GM12878 (cell line): ENCODE measurements around the gene ALB. TPM values are rescaled to one million over a fixed set of nuclear protein-coding genes. Genes with fewer than 3 reads are reported as not detected.

ENCODE experiments used
- ATAC-seq: fragments of 200-7000 bp; cut with Tn5 transposase; 3 replicates; pipeline ENCODE4 v1.9.1; 2020; ENCODE audit warnings: mild to moderate bottlenecking, moderate library complexity
- BruUV-seq: library from RNA; stranded (reverse); fragments of 400-500 nt; replicated peaks from 2 replicates; lab custom pipeline; 2021; lab: Mats Ljungman, UMichigan
- CTCF ChIA-PET: fragments of 300-600 bp; sonication (Branson Sonifier 250); formaldehyde crosslinking; extraction: SDS; loops from one replicate; lab custom pipeline; 2021; ENCODE audit warnings: inconsistent platforms; lab: Yijun Ruan, JAX
- POLR2A ChIA-PET: fragments of 350-600 bp; formaldehyde crosslinking; extraction: SDS; loops from one replicate; lab custom pipeline; 2021; ENCODE audit warnings: inconsistent platforms; lab: Charles Lee
- RAD21 ChIA-PET: fragments of 300-600 bp; sonication (Branson Sonifier 250); formaldehyde crosslinking; loops from one replicate; lab custom pipeline; 2023; ENCODE audit warnings: antibody characterized with exemption; ENCODE audit not compliant: unreplicated experiment; lab: Charles Lee
- SMC1A ChIA-PET: fragments of 300-600 bp; sonication (Branson Sonifier 250); formaldehyde crosslinking; loops from one replicate; lab custom pipeline; 2023; ENCODE audit not compliant: unreplicated experiment, uncharacterized antibody; lab: Charles Lee
- DNase-seq: peaks from one replicate; pipeline ENCODE4 v3.0.0-alpha.2; 2011; ENCODE audit warnings: low read depth, low spot score
- FAIRE-seq: peaks from 3 replicates; lab custom pipeline; 2011; peaks lifted over from hg19 to GRCh38; lab: Jason Lieb, UNC
- H2AFZ ChIP-seq: 2 replicates; pipeline ENCODE4 v1.6.0; 2011; ENCODE audit warnings: low read depth, low read length, control low read depth; ENCODE audit not compliant: control insufficient read depth
- H3K27ac ChIP-seq: 2 replicates; pipeline ENCODE4 v1.5.1; 2011; ENCODE audit warnings: control low read depth; ENCODE audit not compliant: control insufficient read depth, insufficient read depth
- H3K27me3 ChIP-seq, 2 experiments: replicated peaks in 1 of 2; 2 replicates each; pipeline versions ENCODE4 v1.6.0 to v1.6.1; 2011; ENCODE audit warnings: low read length in 1 of 2; ENCODE audit not compliant: control insufficient read depth in 2 of 2, insufficient read depth in 2 of 2
- H3K36me3 ChIP-seq, 2 experiments: 2 replicates each; pipeline ENCODE4 v1.5.1; 2011; ENCODE audit warnings: low read length in 1 of 2; ENCODE audit not compliant: control insufficient read depth in 2 of 2, insufficient read depth in 2 of 2
- H3K4me1 ChIP-seq: 2 replicates; pipeline ENCODE4 v1.6.1; 2011; ENCODE audit warnings: mild to moderate bottlenecking, low read length, moderate library complexity, mixed read lengths; ENCODE audit not compliant: control insufficient read depth, insufficient read depth
- H3K4me2 ChIP-seq: 2 replicates; pipeline ENCODE4 v1.6.0; 2011; ENCODE audit warnings: control low read depth; ENCODE audit not compliant: control insufficient read depth, insufficient read depth
- H3K4me3 ChIP-seq: fragments of 200-600 bp; sonication (generic); 2 replicates; pipeline ENCODE4 v1.5.1; 2016
- H3K79me2 ChIP-seq: 2 replicates; pipeline ENCODE4 v1.6.0; 2011; ENCODE audit warnings: low read length; ENCODE audit not compliant: control insufficient read depth, insufficient read depth
- H3K9ac ChIP-seq: 2 replicates; pipeline ENCODE4 v1.8.0; 2011; ENCODE audit warnings: low read length, control low read depth, mixed read lengths; ENCODE audit not compliant: control insufficient read depth, insufficient read depth
- H3K9me3 ChIP-seq: replicated peaks from 3 replicates; pipeline ENCODE4 v1.5.1; 2011; ENCODE audit warnings: mild to moderate bottlenecking, low read length; ENCODE audit not compliant: control insufficient read depth, insufficient read depth
- H4K20me1 ChIP-seq: 2 replicates; pipeline ENCODE4 v1.6.0; 2011; ENCODE audit not compliant: control insufficient read depth, insufficient read depth
- CBX3 ChIP-seq: fragments of 200-600 bp; sonication (generic); IDR thresholded peaks from 2 replicates; pipeline ENCODE4 v1.6.1; 2016; ENCODE audit warnings: low read depth, borderline replicate concordance
- CHD1 ChIP-seq: IDR thresholded peaks from 2 replicates; pipeline ENCODE4 v1.6.1; 2012; ENCODE audit warnings: low read depth, low read length, improper control_type of control experiment
- CREM ChIP-seq: IDR thresholded peaks from 2 replicates; pipeline ENCODE4 v1.6.1; 2014; ENCODE audit warnings: antibody characterized with exemption, low read depth
- FOXK2 ChIP-seq: fragments of 450-650 bp; IDR thresholded peaks from 2 replicates; pipeline ENCODE4 v1.6.1; 2017; ENCODE audit warnings: mild to moderate bottlenecking, moderate library complexity
- HDAC6 ChIP-seq: fragments of 200-600 bp; sonication (generic); IDR thresholded peaks from one replicate; pipeline ENCODE4 v1.8.0; 2017; ENCODE audit warnings: antibody characterized with exemption; ENCODE audit not compliant: unreplicated experiment
- LARP7 ChIP-seq: fragments of 450-650 bp; IDR thresholded peaks from 2 replicates; pipeline ENCODE4 v1.6.1; 2017; ENCODE audit warnings: mild to moderate bottlenecking
- MEF2B ChIP-seq: fragments of 450-650 bp; IDR thresholded peaks from 2 replicates; pipeline ENCODE4 v1.6.1; 2018; ENCODE audit warnings: mild to moderate bottlenecking, moderate library complexity; ENCODE audit not compliant: partially characterized antibody, poor library complexity, severe bottlenecking
- NR2C1 ChIP-seq: fragments of 450-650 bp; IDR thresholded peaks from 2 replicates; pipeline ENCODE4 v1.6.1; 2017; ENCODE audit warnings: antibody characterized with exemption, mild to moderate bottlenecking, moderate library complexity
- NR2F1 ChIP-seq: fragments of 450-650 bp; conservative IDR thresholded peaks from 2 replicates; pipeline ENCODE4 v1.6.1; 2017; ENCODE audit warnings: mild to moderate bottlenecking
- PML ChIP-seq: IDR thresholded peaks from 2 replicates; pipeline ENCODE4 v1.6.1; 2012; ENCODE audit warnings: low read length, inconsistent platforms
- SIN3A ChIP-seq: IDR thresholded peaks from 2 replicates; pipeline ENCODE4 v1.6.1; 2012; ENCODE audit warnings: low read depth, low read length, improper control_type of control experiment
- SMC3 ChIP-seq: IDR thresholded peaks from 2 replicates; pipeline ENCODE4 v1.6.1; 2011; ENCODE audit warnings: low read length, improper control_type of control experiment, borderline replicate concordance
- YY1 ChIP-seq: IDR thresholded peaks from 2 replicates; pipeline ENCODE4 v1.6.1; 2011; ENCODE audit warnings: low read depth, mild to moderate bottlenecking, low read length
- ZBED1 ChIP-seq: IDR thresholded peaks from 2 replicates; pipeline ENCODE4 v1.6.1; 2016; ENCODE audit warnings: borderline replicate concordance
- ZNF24 ChIP-seq: fragments of 450-650 bp; IDR thresholded peaks from 2 replicates; pipeline ENCODE4 v1.6.1; 2017; ENCODE audit warnings: antibody characterized with exemption, mild to moderate bottlenecking
- WGBS: methylation state at CpG from one replicate; pipeline ENCODE4 v1.1.6; 2016; ENCODE audit warnings: low lambda C conversion rate; ENCODE audit not compliant: insufficient replicate concordance, insufficient coverage; ENCODE audit errors: missing lambda C conversion rate; 5-methylcytosine and 5-hydroxymethylcytosine counted together
- in situ Hi-C: fragments of 300-500 bp; cut with MboI; formaldehyde crosslinking; loops from 9 replicates; pipeline ENCODE4 v1.14.3; 2018; ENCODE audit warnings: mixed read lengths
- intact Hi-C: fragments of 100-400 bp; cut with micrococcal nuclease; formaldehyde crosslinking; loops from one replicate; pipeline ENCODE4 v1.14.2; 2022; ENCODE audit not compliant: unreplicated experiment
- polyA plus RNA-seq, 11 experiments: library from polyadenylated mRNA; depleted of rRNA in 4 of 11; unstranded in 6 of 11; stranded (reverse) in 5 of 11; fragments of >200 nt; fragmentation: Nextera tagmentation in 4 of 11; fragmentation: Illumina TruSeq in 1 of 11; extraction: Ambion mirVana in 4 of 11; extraction: Trizol in 1 of 11; gene quantifications; 1 replicate in 1 of 11; 2 replicates in 10 of 11; pipeline versions ENCODE4 v1.2.1 to v1.2.3, GENCODE V29; 2011 to 2016; ENCODE audit warnings: inconsistent platforms in 2 of 11, missing spikeins in 2 of 11, low read depth in 1 of 11
- total RNA-seq, 4 experiments: library from RNA; depleted of rRNA in 3 of 4; stranded (reverse); fragments of >200 nt in 3 of 4; fragmentation: Illumina TruSeq in 1 of 4; extraction: Trizol in 1 of 4; gene quantifications; 2 replicates each; pipeline versions ENCODE4 v1.2.1 to v1.2.3, GENCODE V29; 2013 to 2021
- TF ChIP-seq, protein P1 (sequence below): IDR thresholded peaks from 2 replicates; pipeline ENCODE4 v1.6.1; 2012; ENCODE audit warnings: low read depth, low read length, improper control_type of control experiment
- TF ChIP-seq, protein P2 (sequence below): IDR thresholded peaks from 2 replicates; pipeline ENCODE4 v1.6.1; 2012; ENCODE audit warnings: low read length, inconsistent platforms

Gene ALB
- total and polyA plus RNA-seq, 10 of the 15 experiments (the other 5 are each of a cell fraction or from before 2014, with no cell fraction given) = 0.05 to 29.0 TPM; not detected in 8

DNA sequence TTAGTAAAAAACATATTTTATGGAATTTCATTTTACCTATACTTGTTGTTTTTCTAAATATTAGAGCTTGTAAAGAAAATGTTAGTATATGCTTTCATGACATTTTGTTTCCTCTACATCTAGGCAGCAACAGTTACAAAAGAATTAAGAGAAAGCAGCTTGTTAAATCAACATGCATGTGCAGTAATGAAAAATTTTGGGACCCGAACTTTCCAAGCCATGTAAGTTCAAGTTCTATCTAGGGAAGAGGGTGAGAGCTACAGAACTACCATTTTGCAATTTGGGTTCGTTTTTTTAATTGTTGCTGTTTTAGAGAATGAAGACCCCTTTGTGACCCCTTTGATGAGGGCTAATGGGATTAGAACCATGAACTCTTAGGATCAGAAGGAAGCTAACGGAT is 39.1 kb downstream of the ALB start:
- FAIRE-seq = no peak
- no peaks in the 10 kb centered on the region for H3K4me1 ChIP-seq
- H3K4me3 ChIP-seq = no peak overlapping the region
- H3K79me2 ChIP-seq = no peaks in the 10 kb centered on the region
- no peak overlapping the region for H3K9ac ChIP-seq
- no peaks in the 10 kb centered on the region for H3K9me3 ChIP-seq
- BruUV-seq = no TSS peak
- POLR2A ChIA-PET = no interaction called here
- 0% methylated on average over 3 of the region's 3 CpGs for whole genome bisulfite sequencing
- TF ChIP-seq NR2F1 = no peak
- TF ChIP-seq FOXK2 = no peak
- no peak for TF ChIP-seq YY1
- TF ChIP-seq MEF2B = no peak
- TF ChIP-seq, protein P1, sequence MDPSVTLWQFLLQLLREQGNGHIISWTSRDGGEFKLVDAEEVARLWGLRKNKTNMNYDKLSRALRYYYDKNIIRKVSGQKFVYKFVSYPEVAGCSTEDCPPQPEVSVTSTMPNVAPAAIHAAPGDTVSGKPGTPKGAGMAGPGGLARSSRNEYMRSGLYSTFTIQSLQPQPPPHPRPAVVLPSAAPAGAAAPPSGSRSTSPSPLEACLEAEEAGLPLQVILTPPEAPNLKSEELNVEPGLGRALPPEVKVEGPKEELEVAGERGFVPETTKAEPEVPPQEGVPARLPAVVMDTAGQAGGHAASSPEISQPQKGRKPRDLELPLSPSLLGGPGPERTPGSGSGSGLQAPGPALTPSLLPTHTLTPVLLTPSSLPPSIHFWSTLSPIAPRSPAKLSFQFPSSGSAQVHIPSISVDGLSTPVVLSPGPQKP = no peak
- TF ChIP-seq SMC3 = no peak
- no peak for TF ChIP-seq NR2C1
- no peak for TF ChIP-seq ZBED1
- TF ChIP-seq CHD1 = no peak
- no peak for TF ChIP-seq LARP7
- TF ChIP-seq SIN3A = no peak
- TF ChIP-seq CBX3 = no peak
- no peak for TF ChIP-seq PML
- TF ChIP-seq, protein P2, sequence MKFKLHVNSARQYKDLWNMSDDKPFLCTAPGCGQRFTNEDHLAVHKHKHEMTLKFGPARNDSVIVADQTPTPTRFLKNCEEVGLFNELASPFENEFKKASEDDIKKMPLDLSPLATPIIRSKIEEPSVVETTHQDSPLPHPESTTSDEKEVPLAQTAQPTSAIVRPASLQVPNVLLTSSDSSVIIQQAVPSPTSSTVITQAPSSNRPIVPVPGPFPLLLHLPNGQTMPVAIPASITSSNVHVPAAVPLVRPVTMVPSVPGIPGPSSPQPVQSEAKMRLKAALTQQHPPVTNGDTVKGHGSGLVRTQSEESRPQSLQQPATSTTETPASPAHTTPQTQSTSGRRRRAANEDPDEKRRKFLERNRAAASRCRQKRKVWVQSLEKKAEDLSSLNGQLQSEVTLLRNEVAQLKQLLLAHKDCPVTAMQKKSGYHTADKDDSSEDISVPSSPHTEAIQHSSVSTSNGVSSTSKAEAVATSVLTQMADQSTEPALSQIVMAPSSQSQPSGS = no peak
- no peak for TF ChIP-seq ZNF24
- no peak for TF ChIP-seq CREM
- no peak for TF ChIP-seq HDAC6
- TF ChIP-seq, all 136 proteins: peak for 0
- Histone ChIP-seq H3K36me3 (no peaks in the 10 kb centered on the region), H4K20me1 (no peaks in the 10 kb centered on the region), H3K27ac (no peak overlapping the region), H2AFZ (no peak overlapping the region), H3K4me2 (no peak overlapping the region), H3K27me3 (no peaks in the 10 kb centered on the region; a peak in 1 of 4 replicates)
- no peak for ATAC-seq
- CTCF ChIA-PET = interaction anchor here (0.7 to 2.3 kb wide), 7 partner anchors 9 to 184 kb away, joined by 3 to 10 read pairs (median 3); no protein-coding TSS in a partner anchor
- intact Hi-C loops (no loop called here), in situ Hi-C loops (loop anchor here (10.0 kb wide), 1 partner anchor 212 kb away; no protein-coding TSS in a partner anchor)
- SMC1A ChIA-PET = interaction anchor here (0.6 to 1.5 kb wide), 6 partner anchors 18 to 416 kb away, joined by 3 to 8 read pairs (median 3); no protein-coding TSS in a partner anchor
- RAD21 ChIA-PET = interaction anchor here (1.0 to 1.9 kb wide), 2 partner anchors 102 to 130 kb away, joined by 3 to 6 read pairs; no protein-coding TSS in a partner anchor
- no peak for DNase-seq
